ENCODE measurements around the gene KIRREL2.
"Not testable (repeated sequence)": the region's sequence is repeated elsewhere in the genome, so short reads cannot be mapped to it uniquely, and the experiment has no call there.

Gene KIRREL2

GRCh38 chr19:35856546-35857149, at the start of gene KIRREL2:
Gene KIRREL2, plus strand, starts transcription at chr19:35856911. Its CDS starts 209 bp downstream, at chr19:35857120.
- peak in 1 of 2 donors; percentile 21 for DNase-seq

GRCh38 chr19:35807633-35808032, 49.1 kb upstream of the KIRREL2 start:
- no peak for DNase-seq

- DNase-seq, result no peak
These were observed 45.1 kb upstream of the KIRREL2 start for GRCh38 chr19:35811317-35812219.

GRCh38 chr19:35812220-35813042, 44.3 kb upstream of the KIRREL2 start, which contains the start of gene PRODH2:
Gene PRODH2, minus strand, starts transcription at chr19:35812845. Its CDS starts 40 bp downstream, at chr19:35812805.
- DNase-seq, result no peak

- DNase-seq, result no peak
These were observed 43.4 kb upstream of the KIRREL2 start for GRCh38 chr19:35813043-35813890.

GRCh38 chr19:35816262-35816661, 40.4 kb upstream of the KIRREL2 start:
- DNase-seq, result no peak

GRCh38 chr19:35816846-35817245, 39.9 kb upstream of the KIRREL2 start:
- no peak for DNase-seq

- DNase-seq, result no peak
These were observed 38.3 kb upstream of the KIRREL2 start for GRCh38 chr19:35818445-35818844.

GRCh38 chr19:35822579-35822978, 34.1 kb upstream of the KIRREL2 start:
- DNase-seq, result no peak

GRCh38 chr19:35824150-35824549, 32.6 kb upstream of the KIRREL2 start:
- DNase-seq, result no peak

GRCh38 chr19:35828692-35829301, 27.9 kb upstream of the KIRREL2 start:
- DNase-seq, result peak in 1 of 2 donors; percentile 41

GRCh38 chr19:35830986-35831385, 25.7 kb upstream of the KIRREL2 start:
- no peak for DNase-seq

- DNase-seq, result no peak
These were observed 24.7 kb upstream of the KIRREL2 start for GRCh38 chr19:35832054-35832453.

GRCh38 chr19:35833972-35834371, 22.7 kb upstream of the KIRREL2 start:
- DNase-seq, result no peak

- DNase-seq, result not testable (repeated sequence)
These were observed 20.6 kb upstream of the KIRREL2 start for GRCh38 chr19:35836096-35836495.

- no peak for DNase-seq
These were observed 14.6 kb upstream of the KIRREL2 start for GRCh38 chr19:35841961-35842595.

GRCh38 chr19:35842666-35843272, 13.9 kb upstream of the KIRREL2 start:
- no peak for DNase-seq

GRCh38 chr19:35843676-35844481, 12.8 kb upstream of the KIRREL2 start:
- no peak for DNase-seq

- DNase-seq, result no peak
These were observed 12.1 kb upstream of the KIRREL2 start for GRCh38 chr19:35844482-35845214.
